NB4 (cell line): Measurements from ENCODE around the gene AZU1.
"Not testable (repeated sequence)": the region's sequence is repeated elsewhere in the genome, so short reads cannot be mapped to it uniquely, and the experiment has no call there.

Source experiments
- DNase-seq: peaks from one replicate; pipeline ENCODE4 v3.0.0; 2010; ENCODE audit warnings: low read depth
- H3K4me3 ChIP-seq: one replicate; pipeline ENCODE4 v1.5.1; 2011; ENCODE audit warnings: mild to moderate bottlenecking, low read depth, low read length, moderate library complexity
- CTCF ChIP-seq: IDR thresholded peaks from one replicate; pipeline ENCODE4 v1.5.1; 2012; ENCODE audit warnings: low read depth, low read length
- MYC ChIP-seq: IDR thresholded peaks from 2 replicates; pipeline ENCODE4 v1.6.1; 2011; ENCODE audit warnings: low read depth, low read length
- POLR2A ChIP-seq: IDR thresholded peaks from 2 replicates; pipeline ENCODE4 v1.6.1; 2011; ENCODE audit warnings: mild to moderate bottlenecking; ENCODE audit not compliant: insufficient read length; ENCODE audit errors: extremely low read depth
- TF ChIP-seq, protein P1 (sequence below): IDR thresholded peaks from 2 replicates; pipeline ENCODE4 v1.6.1; 2011; ENCODE audit warnings: low read depth, low read length

The AZU1 gene

GRCh38 chr19:815775-816499 is 11.7 kb upstream of the AZU1 start:
- no peak for DNase-seq
- no peak overlapping the region for H3K4me3 ChIP-seq
- TF ChIP-seq MYC: no peak
- no peak for TF ChIP-seq CTCF
- no peak for TF ChIP-seq POLR2A
- TF ChIP-seq, protein P1, sequence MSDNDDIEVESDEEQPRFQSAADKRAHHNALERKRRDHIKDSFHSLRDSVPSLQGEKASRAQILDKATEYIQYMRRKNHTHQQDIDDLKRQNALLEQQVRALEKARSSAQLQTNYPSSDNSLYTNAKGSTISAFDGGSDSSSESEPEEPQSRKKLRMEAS: no peak

DNA sequence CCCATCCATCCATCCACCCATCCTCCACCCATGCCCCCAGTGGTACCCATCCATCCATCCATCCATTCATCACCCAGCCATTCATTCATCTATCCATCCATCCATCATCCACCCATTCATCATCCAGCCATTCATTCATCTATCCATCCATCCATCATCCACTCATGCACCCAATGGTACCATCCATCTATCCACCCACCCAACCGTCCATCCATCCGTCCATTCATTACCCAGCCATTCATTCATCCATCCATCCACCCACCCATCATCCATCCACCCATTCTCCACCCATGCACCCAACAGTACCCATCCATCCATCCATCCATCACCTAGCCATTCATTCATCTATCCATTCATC is 11.2 kb upstream of the AZU1 start:
- H3K4me3 ChIP-seq: no peak overlapping the region
- no peak for DNase-seq
- TF ChIP-seq POLR2A (no peak), CTCF (no peak), MYC (no peak)
- TF ChIP-seq, protein P1: no peak

- not testable (repeated sequence) for DNase-seq
- peak overlapping the region; percentile 74 for H3K4me3 ChIP-seq
These were observed 7.4 kb upstream of the AZU1 start for GRCh38 chr19:820212-820611.

DNA sequence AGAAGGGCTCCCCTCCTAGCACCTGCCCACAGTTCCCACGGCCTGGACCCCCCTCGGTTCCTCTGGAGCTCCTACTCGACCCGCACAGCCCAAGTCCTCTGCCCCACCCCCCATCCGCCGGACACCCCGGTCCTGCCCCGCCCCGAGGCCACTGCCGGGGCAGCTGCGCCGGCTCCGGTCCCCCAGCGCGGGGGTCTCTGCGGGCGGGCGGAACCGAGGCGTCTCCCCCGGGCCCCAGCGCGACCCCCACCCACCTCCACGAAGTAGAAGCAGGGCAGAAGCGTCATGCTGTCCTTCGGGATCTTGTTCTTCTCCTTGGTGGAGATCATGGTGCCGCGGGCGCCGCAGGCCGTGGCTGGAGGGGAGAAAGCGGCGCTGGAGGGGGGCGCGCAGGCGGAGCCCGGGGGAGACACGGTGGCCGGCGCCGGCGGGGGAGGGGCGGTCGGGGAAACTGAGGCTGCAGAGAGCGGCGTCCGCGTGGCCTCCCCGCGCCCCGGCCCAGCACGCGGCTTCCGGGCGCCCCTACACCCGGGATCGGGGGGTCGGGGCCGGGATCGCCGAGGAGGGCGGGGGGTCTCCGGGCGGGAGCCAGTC is 6.3 kb upstream of the AZU1 start:
- TF ChIP-seq POLR2A (no peak), CTCF (no peak), MYC (no peak)
- TF ChIP-seq, protein P1: no peak
- peak overlapping the region; percentile 74 for H3K4me3 ChIP-seq
- DNase-seq: no peak

DNA sequence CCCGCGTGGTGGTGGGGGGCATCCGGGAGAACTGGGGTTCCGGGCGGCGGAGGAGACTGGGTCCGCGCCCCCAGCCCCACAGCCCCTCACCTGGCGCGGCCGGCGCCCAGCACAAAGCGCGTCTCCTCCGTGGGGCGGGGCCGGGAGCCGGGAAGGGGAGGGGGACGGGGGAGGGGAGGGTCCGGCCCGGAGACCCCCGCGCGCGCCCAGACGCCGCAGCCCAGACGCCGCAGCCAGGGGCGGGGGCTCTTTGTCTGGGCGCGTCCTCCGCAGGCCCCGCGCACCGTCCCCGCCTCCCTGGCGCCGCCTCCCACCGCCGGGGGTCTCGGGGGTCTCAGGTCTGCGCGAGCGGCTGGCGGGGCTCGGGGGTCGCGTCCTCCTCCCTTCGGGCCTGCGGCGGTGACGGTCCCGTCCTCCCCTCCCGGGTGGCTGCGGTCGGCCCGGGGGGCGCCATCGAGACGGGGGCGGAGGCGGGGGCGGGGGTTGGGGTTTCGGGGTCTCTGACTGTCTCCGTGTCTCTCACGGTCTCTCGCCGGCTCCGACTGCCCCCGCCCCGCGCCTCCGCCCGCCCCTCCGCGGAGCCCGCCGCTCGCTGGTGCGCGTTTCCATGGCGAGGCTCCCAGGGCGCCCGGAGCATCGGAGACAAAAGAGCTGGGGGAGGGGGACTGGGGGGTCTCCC is 5.7 kb upstream of the AZU1 start, which contains the start of gene PLPPR3:
Gene PLPPR3, minus strand, starts transcription at position 131 of the 679 bp plus-strand sequence. CDS start 396 bp downstream, outside the sequence.
- peak within 1 kb of the TSS; percentile 74 for H3K4me3 ChIP-seq
- peak; percentile 75 for DNase-seq

GRCh38 chr19:823565-824121 is 4.0 kb upstream of the AZU1 start:
- DNase-seq: peak; percentile 83
- TF ChIP-seq, protein P1: peak; percentile 31
- TF ChIP-seq CTCF (no peak), MYC (peak; percentile 58; the same call in 1 of the 2 replicates), POLR2A (peak; percentile 46)
- H3K4me3 ChIP-seq: peak overlapping the region; percentile 51

More for the DNA sequence above, 5.7 kb upstream of the AZU1 start, which contains the start of gene PLPPR3:
- TF ChIP-seq, protein P1: no peak
- peak; percentile 14 for TF ChIP-seq POLR2A
